Measurements from ENCODE around the gene DNAH7. TPM values are rescaled to one million over a fixed set of nuclear protein-coding genes. Genes with fewer than 3 reads are reported as not detected.
A peak's percentile ranks its signal among the peaks of the same experiment; 100 is the strongest.

Gene DNAH7
- total RNA-seq, 1 donor from 2014 or later, result 0.40 TPM

- DNase-seq (no peak), ATAC-seq (ENCODE audit: poor library complexity) (no peak)
- intact Hi-C loops (cut with DNase I), result no loop called here
Measured at GRCh38 chr2:195907474-195907873, 161.2 kb downstream of the DNAH7 start.

GRCh38 chr2:195903956-195904355 lies 164.7 kb downstream of the DNAH7 start:
- DNase-seq (no peak), ATAC-seq (ENCODE audit: poor library complexity) (no peak)
- intact Hi-C loops (cut with DNase I), result no loop called here

- DNase-seq, result no peak
- no peak for ATAC-seq (ENCODE audit: poor library complexity)
- intact Hi-C loops (cut with DNase I), result no loop called here
Measured at GRCh38 chr2:195902857-195903256, 165.8 kb downstream of the DNAH7 start.

- no peak for ATAC-seq (ENCODE audit: poor library complexity)
- DNase-seq, result no peak
- intact Hi-C loops (cut with DNase I), result no loop called here
Measured at GRCh38 chr2:195899226-195899625, 169.4 kb downstream of the DNAH7 start.

- intact Hi-C loops (cut with DNase I), result no loop called here
- DNase-seq, result peak; percentile 83
- peak; percentile 78 for ATAC-seq (ENCODE audit: poor library complexity)
Measured at GRCh38 chr2:195898505-195899191, 170.0 kb downstream of the DNAH7 start.

- ATAC-seq (ENCODE audit: poor library complexity), result no peak
- no peak for DNase-seq
- intact Hi-C loops (cut with DNase I), result no loop called here
Measured at GRCh38 chr2:195891081-195891480, 177.6 kb downstream of the DNAH7 start.

- intact Hi-C loops (cut with DNase I), result no loop called here
- no peak for DNase-seq
- ATAC-seq (ENCODE audit: poor library complexity), result no peak
Measured at GRCh38 chr2:195879153-195879552, 189.5 kb downstream of the DNAH7 start.

GRCh38 chr2:195871326-195871725 lies 197.3 kb downstream of the DNAH7 start:
- intact Hi-C loops (cut with DNase I), result no loop called here
- ATAC-seq (ENCODE audit: poor library complexity) (no peak), DNase-seq (no peak)

GRCh38 chr2:195864316-195864715 lies 204.3 kb downstream of the DNAH7 start:
- intact Hi-C loops (cut with DNase I), result no loop called here
- ATAC-seq (ENCODE audit: poor library complexity) (no peak), DNase-seq (no peak)

GRCh38 chr2:195863564-195863963 lies 205.1 kb downstream of the DNAH7 start:
- intact Hi-C loops (cut with DNase I), result no loop called here
- ATAC-seq (ENCODE audit: poor library complexity), result no peak
- no peak for DNase-seq

GRCh38 chr2:195863121-195863520 lies 205.5 kb downstream of the DNAH7 start:
- DNase-seq (no peak), ATAC-seq (ENCODE audit: poor library complexity) (no peak)
- intact Hi-C loops (cut with DNase I), result no loop called here

- no peak for DNase-seq
- intact Hi-C loops (cut with DNase I), result no loop called here
- ATAC-seq (ENCODE audit: poor library complexity), result no peak
Measured at GRCh38 chr2:195861821-195862220, 206.8 kb downstream of the DNAH7 start.

GRCh38 chr2:195859513-195859912 lies 209.1 kb downstream of the DNAH7 start:
- no peak for DNase-seq
- intact Hi-C loops (cut with DNase I), result no loop called here
- ATAC-seq (ENCODE audit: poor library complexity), result no peak

- DNase-seq, result no peak
- ATAC-seq (ENCODE audit: poor library complexity), result no peak
- intact Hi-C loops (cut with DNase I), result no loop called here
Measured at GRCh38 chr2:195857132-195857531, 211.5 kb downstream of the DNAH7 start.

GRCh38 chr2:195850764-195851163 lies 217.9 kb downstream of the DNAH7 start:
- intact Hi-C loops (cut with DNase I), result no loop called here
- no peak for DNase-seq
- ATAC-seq (ENCODE audit: poor library complexity), result no peak

- no peak for ATAC-seq (ENCODE audit: poor library complexity)
- no peak for DNase-seq
- intact Hi-C loops (cut with DNase I), result no loop called here
Measured at GRCh38 chr2:195848119-195848899, 220.3 kb downstream of the DNAH7 start.

GRCh38 chr2:195842932-195843331 lies 225.7 kb downstream of the DNAH7 start:
- intact Hi-C loops (cut with DNase I), result no loop called here
- no peak for DNase-seq
- no peak for ATAC-seq (ENCODE audit: poor library complexity)

GRCh38 chr2:195838002-195838401 lies 230.6 kb downstream of the DNAH7 start:
- intact Hi-C loops (cut with DNase I), result no loop called here
- no peak for ATAC-seq (ENCODE audit: poor library complexity)
- DNase-seq, result no peak

- intact Hi-C loops (cut with DNase I), result no loop called here
- DNase-seq, result no peak
- no peak for ATAC-seq (ENCODE audit: poor library complexity)
Measured at GRCh38 chr2:195836002-195836401, 232.6 kb downstream of the DNAH7 start.

- ATAC-seq (ENCODE audit: poor library complexity) (no peak), DNase-seq (no peak)
- intact Hi-C loops (cut with DNase I), result no loop called here
Measured at GRCh38 chr2:195834836-195835235, 233.8 kb downstream of the DNAH7 start.

All from Right ventricle myocardium superior (tissue), 1 donor.